ENCODE data around the gene PPIL6.
"Not testable (repeated sequence)": the region's sequence is repeated elsewhere in the genome, so short reads cannot be mapped to it uniquely, and the experiment has no call there.

Gene PPIL6

GRCh38 chr6:109466212-109466923, 25.9 kb upstream of the PPIL6 start:
- DNase-seq, result no peak

- no peak for DNase-seq
Measured at GRCh38 chr6:109465772-109466171, 25.3 kb upstream of the PPIL6 start.

- DNase-seq, result no peak
Measured at GRCh38 chr6:109461733-109462526, 21.5 kb upstream of the PPIL6 start.

GRCh38 chr6:109461205-109461604, 20.8 kb upstream of the PPIL6 start:
- DNase-seq, result not testable (repeated sequence)

- DNase-seq, result no peak
Measured at GRCh38 chr6:109460161-109460829, 19.9 kb upstream of the PPIL6 start.

GRCh38 chr6:109458774-109459531, 18.5 kb upstream of the PPIL6 start:
- DNase-seq, result no peak

- DNase-seq, result peak; percentile 21
Measured at GRCh38 chr6:109457562-109457996, 17.2 kb upstream of the PPIL6 start.

- peak; percentile 21 for DNase-seq
Measured at GRCh38 chr6:109456710-109457561, 16.5 kb upstream of the PPIL6 start.

GRCh38 chr6:109456111-109456583, 15.7 kb upstream of the PPIL6 start:
- DNase-seq, result no peak

GRCh38 chr6:109455437-109456110, 15.1 kb upstream of the PPIL6 start, which contains the start of gene MICAL1:
Gene MICAL1 (minus strand): TSS chr6:109455772. CDS start chr6:109454196, 1,576 bp downstream.
- peak; percentile 66 for DNase-seq

GRCh38 chr6:109454496-109455436, 14.3 kb upstream of the PPIL6 start:
- DNase-seq, result peak; percentile 29

GRCh38 chr6:109453594-109454495, 13.4 kb upstream of the PPIL6 start:
- DNase-seq, result peak; percentile 47

GRCh38 chr6:109453156-109453555, 12.7 kb upstream of the PPIL6 start:
- no peak for DNase-seq

GRCh38 chr6:109452181-109452580, 11.8 kb upstream of the PPIL6 start:
- no peak for DNase-seq

- DNase-seq, result no peak
Measured at GRCh38 chr6:109451376-109451775, 10.9 kb upstream of the PPIL6 start.

GRCh38 chr6:109450801-109451200, 10.4 kb upstream of the PPIL6 start:
- no peak for DNase-seq

GRCh38 chr6:109449795-109450673, 9.6 kb upstream of the PPIL6 start:
- DNase-seq, result no peak
